GM23338 (cell line): ENCODE results near the gene ERP27. TPM values are rescaled to one million over a fixed set of nuclear protein-coding genes. Genes with fewer than 3 reads are reported as not detected.

Experiments used
- ATAC-seq: fragments of 200-7000 bp; cut with Tn5 transposase; 3 replicates; pipeline ENCODE4 v1.9.1; 2020
- DNase-seq: peaks from one replicate; pipeline ENCODE4 v3.0.0-alpha.2; 2015; ENCODE audit warnings: low spot score
- H2AFZ ChIP-seq: fragments of 200-600 bp; sonication (generic); 2 replicates; pipeline ENCODE4 v1.8.0; 2016; ENCODE audit warnings: antibody characterized with exemption, mild to moderate bottlenecking, moderate library complexity
- H3F3A ChIP-seq: fragments of 200-600 bp; sonication (generic); replicated peaks from 2 replicates; pipeline ENCODE4 v1.8.0; 2017; ENCODE audit warnings: antibody characterized with exemption, mixed run types, low read depth
- H3K27ac ChIP-seq: fragments of 200-600 bp; sonication (generic); 2 replicates; pipeline ENCODE4 v1.6.1; 2016; ENCODE audit warnings: low read depth
- H3K27me3 ChIP-seq: fragments of 200-600 bp; sonication (generic); 2 replicates; pipeline ENCODE4 v1.8.0; 2016; ENCODE audit warnings: mild to moderate bottlenecking, mixed run types, moderate library complexity; ENCODE audit not compliant: insufficient read depth
- H3K36me3 ChIP-seq: fragments of 200-600 bp; sonication (generic); 2 replicates; pipeline ENCODE4 v1.8.0; 2016; ENCODE audit warnings: mild to moderate bottlenecking; ENCODE audit not compliant: insufficient read depth
- H3K4me1 ChIP-seq: fragments of 200-600 bp; sonication (generic); 2 replicates; pipeline ENCODE4 v1.8.0; 2016; ENCODE audit warnings: mild to moderate bottlenecking, moderate library complexity; ENCODE audit not compliant: insufficient read depth
- H3K4me2 ChIP-seq: fragments of 200-600 bp; sonication (generic); 2 replicates; pipeline ENCODE4 v1.7.1; 2017; ENCODE audit warnings: mixed run types
- H3K4me3 ChIP-seq: fragments of 200-600 bp; sonication (generic); 2 replicates; pipeline ENCODE4 v1.6.1; 2016; ENCODE audit warnings: mixed run types
- H3K79me2 ChIP-seq: fragments of 200-600 bp; sonication (generic); replicated peaks from 2 replicates; pipeline ENCODE4 v1.8.0; 2017; ENCODE audit warnings: mild to moderate bottlenecking; ENCODE audit not compliant: insufficient read depth
- H3K9me2 ChIP-seq: fragments of 200-600 bp; sonication (generic); 2 replicates; pipeline ENCODE4 v1.8.0; 2017; ENCODE audit not compliant: insufficient read depth
- H4K20me1 ChIP-seq: fragments of 200-600 bp; sonication (generic); replicated peaks from 2 replicates; pipeline ENCODE4 v1.8.0; 2017; ENCODE audit warnings: mild to moderate bottlenecking; ENCODE audit not compliant: insufficient read depth
- H3K27ac Mint-ChIP-seq: 2 replicates; pipeline ENCODE4 v1.8.0; 2020; ENCODE audit warnings: inconsistent platforms, mild to moderate bottlenecking, moderate library complexity, mixed read lengths
- H3K27me3 Mint-ChIP-seq: 3 replicates; pipeline ENCODE4 v1.8.0; 2022; ENCODE audit warnings: low read depth, mild to moderate bottlenecking, moderate library complexity, mixed read lengths, inconsistent platforms; ENCODE audit not compliant: insufficient read depth, poor library complexity
- H3K36me3 Mint-ChIP-seq: 3 replicates; pipeline ENCODE4 v1.8.0; 2021; ENCODE audit warnings: low read depth, mild to moderate bottlenecking, inconsistent platforms, moderate library complexity, mixed read lengths
- H3K4me1 Mint-ChIP-seq: 3 replicates; pipeline ENCODE4 v1.8.0; 2020; ENCODE audit warnings: mild to moderate bottlenecking, inconsistent platforms, mixed read lengths
- H3K4me3 Mint-ChIP-seq: 3 replicates; pipeline ENCODE4 v1.8.0; 2021; ENCODE audit warnings: moderate library complexity, mild to moderate bottlenecking, inconsistent platforms, mixed read lengths
- H3K9me3 Mint-ChIP-seq: 3 replicates; pipeline ENCODE4 v1.8.0; 2020; ENCODE audit warnings: moderate library complexity, mild to moderate bottlenecking, inconsistent platforms, mixed read lengths
- CREB1 ChIP-seq: fragments of 250-450 bp; sonication (Bioruptor Pico); IDR thresholded peaks from 2 replicates; pipeline ENCODE4 v1.5.0; 2020; ENCODE audit warnings: low read depth, mild to moderate bottlenecking, moderate library complexity
- EZH2 ChIP-seq: fragments of 200-600 bp; sonication (generic); IDR thresholded peaks from one replicate; pipeline ENCODE4 v1.8.0; 2017; ENCODE audit warnings: antibody characterized with exemption, mild to moderate bottlenecking, low read depth; ENCODE audit not compliant: unreplicated experiment
- EZH2phosphoT487 ChIP-seq: fragments of 200-600 bp; sonication (generic); IDR thresholded peaks from one replicate; pipeline ENCODE4 v1.8.1; 2018; ENCODE audit warnings: antibody characterized with exemption; ENCODE audit not compliant: unreplicated experiment
- NANOG ChIP-seq: IDR thresholded peaks from 2 replicates; pipeline ENCODE4 v1.6.1; 2016; ENCODE audit warnings: antibody characterized with exemption, borderline replicate concordance
- POLR2AphosphoS5 ChIP-seq: IDR thresholded peaks from 2 replicates; pipeline ENCODE4 v1.6.1; 2016; ENCODE audit warnings: antibody characterized with exemption, low read depth
- STAT1 ChIP-seq: IDR thresholded peaks from one replicate; pipeline ENCODE4 v1.6.1; 2016; ENCODE audit warnings: antibody characterized with exemption; ENCODE audit not compliant: unreplicated experiment
- ZNF114 ChIP-seq: fragments of 250-450 bp; sonication (Bioruptor Pico); IDR thresholded peaks from 2 replicates; pipeline ENCODE4 v1.5.0; 2020; ENCODE audit warnings: mild to moderate bottlenecking, moderate library complexity
- polyA plus RNA-seq: library from polyadenylated mRNA; unstranded; fragments of >200 nt; fragmentation: Nextera tagmentation; extraction: Ambion mirVana; gene quantifications from 2 replicates; pipeline ENCODE4 v1.2.1, GENCODE V29; 2016
- total RNA-seq: library from RNA; depleted of rRNA; stranded (reverse); fragments of >200 nt; shearing (Covaris generic); gene quantifications from 2 replicates; pipeline ENCODE4 v1.2.3, GENCODE V29; 2014
- TF ChIP-seq, protein P1 (sequence below): IDR thresholded peaks from 2 replicates; pipeline ENCODE4 v1.6.1; 2016; ENCODE audit warnings: antibody characterized with exemption
- TF ChIP-seq, protein P2 (sequence below): IDR thresholded peaks from one replicate; pipeline ENCODE4 v1.6.1; 2018; ENCODE audit warnings: antibody characterized with exemption; ENCODE audit not compliant: unreplicated experiment
- TF ChIP-seq, protein P3 (sequence below), 2 experiments: fragments of 200-600 bp in 1 of 2; sonication (generic) in 1 of 2; conservative IDR thresholded peaks; 2 replicates each; pipeline versions ENCODE4 v1.5.1 to v1.6.1; 2016 to 2017; ENCODE audit warnings: antibody characterized with exemption in 2 of 2, low read depth in 2 of 2, mild to moderate bottlenecking in 2 of 2, moderate library complexity in 1 of 2
- TF ChIP-seq, protein P4 (sequence below): fragments of 250-450 bp; sonication (Bioruptor Pico); IDR thresholded peaks from 2 replicates; pipeline ENCODE4 v1.5.0; 2020; ENCODE audit warnings: mild to moderate bottlenecking, moderate library complexity

The ERP27 gene
- total and polyA plus RNA-seq, 2 experiments from 2014 or later = not detected

DNA sequence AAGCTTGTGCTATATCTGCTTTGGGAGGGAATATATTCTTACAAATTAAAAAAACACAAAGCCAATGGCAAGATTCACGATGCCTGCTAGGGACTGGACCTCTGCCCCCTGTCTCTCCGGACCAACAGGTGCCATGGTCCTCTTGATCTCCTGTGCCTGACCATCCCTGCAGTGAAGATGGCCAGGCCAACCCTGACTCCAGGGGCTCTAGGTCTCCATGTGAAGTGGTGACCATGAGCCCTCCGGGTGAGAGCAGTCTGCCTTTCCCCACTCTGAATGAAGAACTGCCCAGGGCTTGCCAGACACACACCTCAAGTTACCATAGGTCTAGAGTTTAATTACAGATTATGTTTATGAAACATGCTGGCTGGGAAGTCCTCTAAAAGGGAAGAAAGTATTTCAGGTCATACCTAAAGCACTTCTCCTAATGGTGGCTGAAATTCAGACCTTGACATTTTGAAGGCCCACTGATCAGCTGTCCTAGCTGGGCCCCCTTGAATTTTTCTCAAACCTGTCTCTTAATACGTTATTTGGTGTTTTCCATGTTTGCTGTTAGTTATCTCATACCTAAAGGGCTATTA, 21.7 kb upstream of the ERP27 start:
- Histone ChIP-seq H3K4me1 (no peaks in the 10 kb centered on the region), H3K79me2 (no peaks in the 10 kb centered on the region), H3K27ac (no peak overlapping the region), H3K27me3 (no peaks in the 10 kb centered on the region), H4K20me1 (no peaks in the 10 kb centered on the region), H3K36me3 (no peaks in the 10 kb centered on the region), H3K4me2 (no peak overlapping the region), H2AFZ (no peak overlapping the region), H3K4me3 (no peak overlapping the region), H3K9me2 (no peaks in the 10 kb centered on the region; the same call in 1 of the 2 replicates), H3F3A (no peaks in the 10 kb centered on the region)
- Mint-ChIP-seq H3K27ac (no peak overlapping the region), H3K27me3 (no peaks in the 10 kb centered on the region), H3K4me3 (no peak overlapping the region), H3K4me1 (peaks cover 18% of the 10 kb centered on the region), H3K9me3 (no peaks in the 10 kb centered on the region), H3K36me3 (no peaks in the 10 kb centered on the region)
- DNase-seq (no peak), ATAC-seq (no peak)
- TF ChIP-seq ZNF114 (CRISPR knock-in tag) = no peak
- no peak for TF ChIP-seq EZH2
- no peak for TF ChIP-seq STAT1
- TF ChIP-seq, protein P1, sequence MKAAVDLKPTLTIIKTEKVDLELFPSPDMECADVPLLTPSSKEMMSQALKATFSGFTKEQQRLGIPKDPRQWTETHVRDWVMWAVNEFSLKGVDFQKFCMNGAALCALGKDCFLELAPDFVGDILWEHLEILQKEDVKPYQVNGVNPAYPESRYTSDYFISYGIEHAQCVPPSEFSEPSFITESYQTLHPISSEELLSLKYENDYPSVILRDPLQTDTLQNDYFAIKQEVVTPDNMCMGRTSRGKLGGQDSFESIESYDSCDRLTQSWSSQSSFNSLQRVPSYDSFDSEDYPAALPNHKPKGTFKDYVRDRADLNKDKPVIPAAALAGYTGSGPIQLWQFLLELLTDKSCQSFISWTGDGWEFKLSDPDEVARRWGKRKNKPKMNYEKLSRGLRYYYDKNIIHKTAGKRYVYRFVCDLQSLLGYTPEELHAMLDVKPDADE = no peak
- TF ChIP-seq, protein P2, sequence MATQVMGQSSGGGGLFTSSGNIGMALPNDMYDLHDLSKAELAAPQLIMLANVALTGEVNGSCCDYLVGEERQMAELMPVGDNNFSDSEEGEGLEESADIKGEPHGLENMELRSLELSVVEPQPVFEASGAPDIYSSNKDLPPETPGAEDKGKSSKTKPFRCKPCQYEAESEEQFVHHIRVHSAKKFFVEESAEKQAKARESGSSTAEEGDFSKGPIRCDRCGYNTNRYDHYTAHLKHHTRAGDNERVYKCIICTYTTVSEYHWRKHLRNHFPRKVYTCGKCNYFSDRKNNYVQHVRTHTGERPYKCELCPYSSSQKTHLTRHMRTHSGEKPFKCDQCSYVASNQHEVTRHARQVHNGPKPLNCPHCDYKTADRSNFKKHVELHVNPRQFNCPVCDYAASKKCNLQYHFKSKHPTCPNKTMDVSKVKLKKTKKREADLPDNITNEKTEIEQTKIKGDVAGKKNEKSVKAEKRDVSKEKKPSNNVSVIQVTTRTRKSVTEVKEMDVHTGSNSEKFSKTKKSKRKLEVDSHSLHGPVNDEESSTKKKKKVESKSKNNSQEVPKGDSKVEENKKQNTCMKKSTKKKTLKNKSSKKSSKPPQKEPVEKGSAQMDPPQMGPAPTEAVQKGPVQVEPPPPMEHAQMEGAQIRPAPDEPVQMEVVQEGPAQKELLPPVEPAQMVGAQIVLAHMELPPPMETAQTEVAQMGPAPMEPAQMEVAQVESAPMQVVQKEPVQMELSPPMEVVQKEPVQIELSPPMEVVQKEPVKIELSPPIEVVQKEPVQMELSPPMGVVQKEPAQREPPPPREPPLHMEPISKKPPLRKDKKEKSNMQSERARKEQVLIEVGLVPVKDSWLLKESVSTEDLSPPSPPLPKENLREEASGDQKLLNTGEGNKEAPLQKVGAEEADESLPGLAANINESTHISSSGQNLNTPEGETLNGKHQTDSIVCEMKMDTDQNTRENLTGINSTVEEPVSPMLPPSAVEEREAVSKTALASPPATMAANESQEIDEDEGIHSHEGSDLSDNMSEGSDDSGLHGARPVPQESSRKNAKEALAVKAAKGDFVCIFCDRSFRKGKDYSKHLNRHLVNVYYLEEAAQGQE = no peak
- TF ChIP-seq, protein P3, sequence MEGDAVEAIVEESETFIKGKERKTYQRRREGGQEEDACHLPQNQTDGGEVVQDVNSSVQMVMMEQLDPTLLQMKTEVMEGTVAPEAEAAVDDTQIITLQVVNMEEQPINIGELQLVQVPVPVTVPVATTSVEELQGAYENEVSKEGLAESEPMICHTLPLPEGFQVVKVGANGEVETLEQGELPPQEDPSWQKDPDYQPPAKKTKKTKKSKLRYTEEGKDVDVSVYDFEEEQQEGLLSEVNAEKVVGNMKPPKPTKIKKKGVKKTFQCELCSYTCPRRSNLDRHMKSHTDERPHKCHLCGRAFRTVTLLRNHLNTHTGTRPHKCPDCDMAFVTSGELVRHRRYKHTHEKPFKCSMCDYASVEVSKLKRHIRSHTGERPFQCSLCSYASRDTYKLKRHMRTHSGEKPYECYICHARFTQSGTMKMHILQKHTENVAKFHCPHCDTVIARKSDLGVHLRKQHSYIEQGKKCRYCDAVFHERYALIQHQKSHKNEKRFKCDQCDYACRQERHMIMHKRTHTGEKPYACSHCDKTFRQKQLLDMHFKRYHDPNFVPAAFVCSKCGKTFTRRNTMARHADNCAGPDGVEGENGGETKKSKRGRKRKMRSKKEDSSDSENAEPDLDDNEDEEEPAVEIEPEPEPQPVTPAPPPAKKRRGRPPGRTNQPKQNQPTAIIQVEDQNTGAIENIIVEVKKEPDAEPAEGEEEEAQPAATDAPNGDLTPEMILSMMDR (conservative IDR thresholded peaks at IDR 0.05; ENCODE audit: low read depth in 2 of 2) = no peak
- TF ChIP-seq, protein P4, sequence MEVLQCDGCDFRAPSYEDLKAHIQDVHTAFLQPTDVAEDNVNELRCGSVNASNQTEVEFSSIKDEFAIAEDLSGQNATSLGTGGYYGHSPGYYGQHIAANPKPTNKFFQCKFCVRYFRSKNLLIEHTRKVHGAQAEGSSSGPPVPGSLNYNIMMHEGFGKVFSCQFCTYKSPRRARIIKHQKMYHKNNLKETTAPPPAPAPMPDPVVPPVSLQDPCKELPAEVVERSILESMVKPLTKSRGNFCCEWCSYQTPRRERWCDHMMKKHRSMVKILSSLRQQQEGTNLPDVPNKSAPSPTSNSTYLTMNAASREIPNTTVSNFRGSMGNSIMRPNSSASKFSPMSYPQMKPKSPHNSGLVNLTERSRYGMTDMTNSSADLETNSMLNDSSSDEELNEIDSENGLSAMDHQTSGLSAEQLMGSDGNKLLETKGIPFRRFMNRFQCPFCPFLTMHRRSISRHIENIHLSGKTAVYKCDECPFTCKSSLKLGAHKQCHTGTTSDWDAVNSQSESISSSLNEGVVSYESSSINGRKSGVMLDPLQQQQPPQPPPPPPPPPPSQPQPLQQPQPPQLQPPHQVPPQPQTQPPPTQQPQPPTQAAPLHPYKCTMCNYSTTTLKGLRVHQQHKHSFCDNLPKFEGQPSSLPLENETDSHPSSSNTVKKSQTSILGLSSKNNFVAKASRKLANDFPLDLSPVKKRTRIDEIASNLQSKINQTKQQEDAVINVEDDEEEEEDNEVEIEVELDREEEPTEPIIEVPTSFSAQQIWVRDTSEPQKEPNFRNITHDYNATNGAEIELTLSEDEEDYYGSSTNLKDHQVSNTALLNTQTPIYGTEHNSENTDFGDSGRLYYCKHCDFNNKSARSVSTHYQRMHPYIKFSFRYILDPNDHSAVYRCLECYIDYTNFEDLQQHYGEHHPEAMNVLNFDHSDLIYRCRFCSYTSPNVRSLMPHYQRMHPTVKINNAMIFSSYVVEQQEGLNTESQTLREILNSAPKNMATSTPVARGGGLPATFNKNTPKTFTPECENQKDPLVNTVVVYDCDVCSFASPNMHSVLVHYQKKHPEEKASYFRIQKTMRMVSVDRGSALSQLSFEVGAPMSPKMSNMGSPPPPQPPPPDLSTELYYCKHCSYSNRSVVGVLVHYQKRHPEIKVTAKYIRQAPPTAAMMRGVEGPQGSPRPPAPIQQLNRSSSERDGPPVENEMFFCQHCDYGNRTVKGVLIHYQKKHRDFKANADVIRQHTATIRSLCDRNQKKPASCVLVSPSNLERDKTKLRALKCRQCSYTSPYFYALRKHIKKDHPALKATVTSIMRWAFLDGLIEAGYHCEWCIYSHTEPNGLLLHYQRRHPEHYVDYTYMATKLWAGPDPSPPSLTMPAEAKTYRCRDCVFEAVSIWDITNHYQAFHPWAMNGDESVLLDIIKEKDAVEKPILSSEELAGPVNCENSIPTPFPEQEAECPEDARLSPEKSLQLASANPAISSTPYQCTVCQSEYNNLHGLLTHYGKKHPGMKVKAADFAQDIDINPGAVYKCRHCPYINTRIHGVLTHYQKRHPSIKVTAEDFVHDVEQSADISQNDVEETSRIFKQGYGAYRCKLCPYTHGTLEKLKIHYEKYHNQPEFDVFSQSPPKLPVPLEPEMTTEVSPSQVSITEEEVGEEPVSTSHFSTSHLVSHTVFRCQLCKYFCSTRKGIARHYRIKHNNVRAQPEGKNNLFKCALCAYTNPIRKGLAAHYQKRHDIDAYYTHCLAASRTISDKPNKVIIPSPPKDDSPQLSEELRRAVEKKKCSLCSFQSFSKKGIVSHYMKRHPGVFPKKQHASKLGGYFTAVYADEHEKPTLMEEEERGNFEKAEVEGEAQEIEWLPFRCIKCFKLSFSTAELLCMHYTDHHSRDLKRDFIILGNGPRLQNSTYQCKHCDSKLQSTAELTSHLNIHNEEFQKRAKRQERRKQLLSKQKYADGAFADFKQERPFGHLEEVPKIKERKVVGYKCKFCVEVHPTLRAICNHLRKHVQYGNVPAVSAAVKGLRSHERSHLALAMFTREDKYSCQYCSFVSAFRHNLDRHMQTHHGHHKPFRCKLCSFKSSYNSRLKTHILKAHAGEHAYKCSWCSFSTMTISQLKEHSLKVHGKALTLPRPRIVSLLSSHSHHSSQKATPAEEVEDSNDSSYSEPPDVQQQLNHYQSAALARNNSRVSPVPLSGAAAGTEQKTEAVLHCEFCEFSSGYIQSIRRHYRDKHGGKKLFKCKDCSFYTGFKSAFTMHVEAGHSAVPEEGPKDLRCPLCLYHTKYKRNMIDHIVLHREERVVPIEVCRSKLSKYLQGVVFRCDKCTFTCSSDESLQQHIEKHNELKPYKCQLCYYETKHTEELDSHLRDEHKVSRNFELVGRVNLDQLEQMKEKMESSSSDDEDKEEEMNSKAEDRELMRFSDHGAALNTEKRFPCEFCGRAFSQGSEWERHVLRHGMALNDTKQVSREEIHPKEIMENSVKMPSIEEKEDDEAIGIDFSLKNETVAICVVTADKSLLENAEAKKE (CRISPR knock-in tag) = no peak
- TF ChIP-seq CREB1 (CRISPR knock-in tag) = no peak
- TF ChIP-seq EZH2phosphoT487 = no peak
- no peak for TF ChIP-seq NANOG
- no peak for TF ChIP-seq POLR2AphosphoS5
